HG02943 (cell line): Measurements from ENCODE around the gene PPP1R8.
"Not testable (repeated sequence)": the region's sequence is repeated elsewhere in the genome, so short reads cannot be mapped to it uniquely, and the experiment has no call there.

Source experiments
- ATAC-seq: cut with Tn5 transposase; IDR thresholded peaks from one replicate; pipeline ENCODE4 v1.9.1; 2021; ENCODE audit warnings: mild to moderate bottlenecking, low read depth, moderate library complexity; ENCODE audit not compliant: unreplicated experiment

Gene PPP1R8

DNA sequence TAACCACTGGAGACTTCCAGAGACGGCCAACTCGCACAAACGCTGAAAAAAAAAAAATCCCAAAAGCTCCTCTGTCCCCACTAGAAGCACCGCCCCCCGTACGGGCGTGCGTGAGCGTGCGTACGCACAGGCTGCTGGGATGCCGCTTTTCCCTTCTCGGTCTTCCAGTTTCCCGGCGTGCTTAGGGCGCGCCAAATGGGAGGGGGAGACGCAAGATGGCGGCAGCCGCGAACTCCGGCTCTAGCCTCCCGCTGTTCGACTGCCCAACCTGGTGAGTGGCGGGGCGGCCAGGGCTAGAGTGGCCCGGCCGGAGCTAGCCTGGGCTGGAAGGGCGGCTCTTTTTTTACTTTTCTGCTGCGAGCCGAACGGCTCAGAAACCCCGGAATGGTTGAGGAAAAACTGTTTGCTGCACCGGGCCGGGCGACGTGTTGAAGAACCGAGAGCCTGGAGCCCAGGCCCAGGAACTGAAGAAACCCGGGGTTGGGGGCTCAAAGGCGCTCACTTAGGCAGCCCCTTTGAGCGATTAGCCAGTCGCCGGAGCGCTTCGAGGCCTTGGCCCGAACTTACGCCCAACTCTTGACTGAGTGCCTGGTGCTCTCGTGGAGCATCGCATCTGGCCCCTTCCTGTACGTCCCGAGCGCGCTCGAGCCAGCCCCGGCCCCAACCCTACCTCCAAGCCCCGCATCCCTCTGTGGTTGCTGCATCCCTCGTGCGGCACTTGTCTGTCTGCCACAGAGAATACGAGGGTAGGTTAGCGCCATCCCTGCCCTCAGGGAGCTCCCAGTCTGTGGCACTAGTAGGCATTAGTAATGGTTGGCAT is at the start of gene PPP1R8:
Gene PPP1R8 (plus strand): TSS at position 162 of the 820 bp plus-strand sequence. CDS start 54 bp downstream, at position 216.
- peak; percentile 92 for ATAC-seq

GRCh38 chr1:27782950-27783349 is 47.6 kb upstream of the PPP1R8 start:
- no peak for ATAC-seq

DNA sequence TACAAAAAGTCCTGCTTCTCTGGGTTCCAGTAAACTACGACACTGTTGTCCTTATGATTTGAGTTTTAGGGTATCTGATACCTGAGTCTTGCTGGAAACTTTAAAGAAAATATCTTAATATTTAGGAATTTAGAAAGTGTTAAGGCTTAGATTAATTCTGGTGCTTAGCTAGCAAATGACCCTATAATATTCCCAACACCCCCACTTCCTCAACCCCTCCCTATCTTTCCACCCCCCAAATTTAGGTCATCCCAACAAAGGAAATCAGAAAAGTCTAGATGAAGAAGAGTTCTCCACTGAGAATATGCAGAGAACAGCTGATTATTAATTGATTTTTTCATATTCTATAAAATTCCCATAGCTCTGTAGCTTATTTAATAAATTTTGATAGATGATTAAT is 45.9 kb upstream of the PPP1R8 start:
- no peak for ATAC-seq

DNA sequence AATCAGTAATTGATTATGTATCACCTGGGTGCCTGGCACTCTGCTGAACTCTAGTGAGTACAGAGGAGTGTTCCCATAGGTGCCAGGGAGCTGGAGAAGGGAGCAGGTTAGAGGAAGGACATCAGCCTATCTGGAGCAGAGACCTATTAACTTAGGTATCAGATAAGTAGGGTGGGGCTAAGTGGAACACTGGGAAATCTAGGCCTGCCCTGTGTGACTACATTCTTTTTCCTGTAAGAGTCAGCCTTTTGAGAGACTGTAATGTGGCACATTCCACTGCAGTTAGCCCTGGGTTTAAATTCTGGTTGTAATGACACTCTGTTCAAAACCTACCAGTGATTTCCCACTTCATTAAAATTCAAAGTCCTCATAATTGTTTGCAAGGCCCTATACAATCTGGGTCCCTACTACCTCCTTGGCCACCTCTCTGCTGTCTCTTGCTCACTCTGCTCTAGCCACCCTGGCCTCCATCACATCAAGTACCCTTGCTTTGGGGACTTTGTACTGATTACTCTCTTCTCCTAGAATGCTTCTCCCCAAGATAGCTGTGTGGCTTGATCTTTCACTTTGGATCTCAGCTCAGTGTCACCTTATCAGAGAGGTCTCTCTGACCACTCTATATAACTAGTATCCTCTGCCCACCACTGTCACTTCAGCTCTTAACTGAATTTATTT is 44.7 kb upstream of the PPP1R8 start:
- ATAC-seq = no peak

DNA sequence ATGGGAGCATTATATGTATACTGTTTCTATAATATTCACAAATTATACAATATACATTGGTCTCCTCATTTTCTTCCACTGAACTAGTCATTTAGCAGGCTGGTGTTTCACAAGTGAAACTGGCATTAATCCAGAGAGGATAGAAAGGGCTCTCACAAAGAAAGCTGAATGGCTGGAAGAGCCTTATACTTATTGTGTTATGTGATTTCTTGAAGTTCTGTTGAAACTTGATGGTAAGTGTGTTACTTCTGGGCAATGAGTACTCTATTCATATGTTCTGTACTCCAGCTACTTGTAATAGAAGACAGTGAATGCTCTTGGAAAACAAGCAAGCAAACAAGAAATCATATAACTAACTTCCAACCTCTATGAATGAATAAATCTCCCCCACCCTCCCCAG is 42.7 kb upstream of the PPP1R8 start:
- ATAC-seq = no peak

GRCh38 chr1:27789540-27790041 is 41.0 kb upstream of the PPP1R8 start:
- no peak for ATAC-seq

DNA sequence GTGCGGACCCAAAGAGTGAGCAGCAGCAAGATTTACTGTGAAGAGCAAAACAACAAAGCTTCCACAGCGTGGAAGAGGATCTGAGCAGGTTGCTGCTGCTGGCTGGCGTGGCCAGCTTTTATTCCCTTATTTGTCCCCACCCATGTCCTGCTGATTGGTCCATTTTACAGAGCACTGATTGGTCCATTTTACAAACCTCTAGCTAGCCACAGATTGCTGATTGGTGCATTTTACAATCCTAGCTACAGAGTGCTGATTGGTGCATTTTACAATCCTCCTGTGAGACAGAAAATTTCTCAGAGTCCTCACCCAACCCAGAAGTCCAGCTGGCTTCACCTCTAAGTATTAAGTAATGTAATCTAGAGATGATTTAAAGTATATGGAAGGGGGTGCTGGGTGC is 40.3 kb upstream of the PPP1R8 start:
- not testable (repeated sequence) for ATAC-seq

GRCh38 chr1:27795601-27796000 is 35.0 kb upstream of the PPP1R8 start:
- no peak for ATAC-seq

- ATAC-seq = no peak
Observed at GRCh38 chr1:27804791-27805190, 25.8 kb upstream of the PPP1R8 start.

DNA sequence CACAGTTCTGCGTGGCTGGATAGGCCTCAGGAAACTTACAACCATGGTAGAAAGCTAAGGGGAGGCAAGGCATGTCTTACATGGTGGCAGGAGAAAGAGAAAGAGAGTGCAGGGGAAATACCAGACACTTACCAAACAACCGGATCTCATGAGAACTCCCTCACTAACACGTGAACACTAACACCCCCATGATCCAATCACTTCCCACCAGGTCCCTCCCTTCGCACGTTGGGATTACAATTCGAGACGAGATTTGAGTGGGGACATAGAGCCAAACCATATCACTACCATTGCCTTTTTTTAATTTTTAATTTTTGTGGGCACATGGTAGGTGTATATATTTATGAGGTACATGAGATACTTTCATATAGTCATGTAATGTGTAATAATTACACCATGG is 23.8 kb upstream of the PPP1R8 start:
- ATAC-seq = no peak

DNA sequence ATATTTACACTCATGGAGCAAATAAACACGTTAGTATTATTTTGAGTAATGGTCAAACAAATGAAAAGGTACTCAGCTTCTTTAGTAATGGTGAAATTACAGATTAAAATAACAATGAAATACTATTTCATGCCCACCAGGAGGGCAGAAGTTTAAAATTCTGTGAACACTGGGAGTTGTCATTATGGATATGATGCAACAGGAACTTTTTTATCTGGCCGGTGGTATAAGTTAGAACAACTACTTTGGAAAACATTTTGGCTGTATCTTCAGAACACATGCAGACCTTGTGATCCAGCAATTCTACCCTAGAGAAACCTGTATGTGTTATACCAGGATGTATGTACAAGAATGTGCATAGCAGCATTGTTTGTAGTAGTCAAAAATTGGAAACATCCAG is 23.2 kb upstream of the PPP1R8 start:
- no peak for ATAC-seq

DNA sequence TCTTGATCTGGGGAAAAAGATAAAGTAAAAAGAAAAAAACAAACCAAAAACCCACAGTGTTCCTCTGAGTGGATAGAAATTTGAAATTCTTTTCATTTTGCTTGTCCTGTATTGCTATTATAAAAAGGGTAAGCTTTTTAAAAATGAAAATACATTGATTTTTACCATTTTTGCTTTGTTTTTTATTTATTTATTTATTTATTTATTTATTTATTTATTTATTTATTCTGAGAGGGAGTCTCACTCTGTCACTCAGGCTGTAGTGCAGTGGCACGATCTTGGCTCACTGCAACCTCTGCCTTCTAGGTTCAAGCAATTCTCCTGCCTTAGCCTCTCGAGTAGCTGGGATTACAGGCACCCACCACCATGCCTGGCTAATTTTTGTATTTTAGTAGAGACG is 22.5 kb upstream of the PPP1R8 start:
- ATAC-seq = not testable (repeated sequence)

- no peak for ATAC-seq
Observed at GRCh38 chr1:27809883-27810282, 20.7 kb upstream of the PPP1R8 start.

DNA sequence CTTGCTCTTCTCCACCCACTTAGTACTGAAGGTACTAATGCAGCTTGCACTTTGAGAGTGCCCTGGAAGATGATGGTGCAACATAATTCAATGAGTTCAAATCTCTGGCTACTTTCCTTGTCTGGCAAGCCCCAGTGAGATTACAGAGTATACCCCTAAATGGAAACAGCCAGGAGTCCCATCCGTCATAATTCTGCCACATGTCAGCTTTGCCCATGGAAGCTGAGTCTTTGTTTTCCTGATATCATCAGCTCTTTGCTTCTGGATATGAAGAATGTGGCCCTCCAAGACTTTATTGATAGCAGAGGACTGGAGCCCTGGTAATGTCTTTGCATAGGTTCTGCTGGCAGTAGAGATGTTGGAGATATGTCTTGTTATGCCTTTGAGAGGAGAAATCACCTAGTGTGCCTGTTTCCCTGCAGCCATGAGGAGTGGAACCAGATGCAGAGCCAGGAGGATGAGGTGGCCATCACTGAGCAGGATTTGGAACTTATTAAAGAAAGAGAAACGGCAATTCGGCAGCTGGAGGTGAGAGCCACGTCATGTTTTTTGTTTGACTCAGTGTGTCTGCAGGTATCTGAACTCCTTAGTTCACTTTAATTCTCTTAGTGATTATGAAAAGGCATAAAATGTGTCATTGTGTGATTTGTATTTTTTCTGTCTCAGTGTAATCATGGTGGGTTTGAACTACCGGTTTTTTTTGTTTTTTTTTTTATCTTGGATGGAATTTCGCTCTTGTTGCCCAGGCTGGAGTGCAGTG is 18.7 kb upstream of the PPP1R8 start:
- no peak for ATAC-seq

- no peak for ATAC-seq
Observed at GRCh38 chr1:27816921-27817630, 13.5 kb upstream of the PPP1R8 start.

DNA sequence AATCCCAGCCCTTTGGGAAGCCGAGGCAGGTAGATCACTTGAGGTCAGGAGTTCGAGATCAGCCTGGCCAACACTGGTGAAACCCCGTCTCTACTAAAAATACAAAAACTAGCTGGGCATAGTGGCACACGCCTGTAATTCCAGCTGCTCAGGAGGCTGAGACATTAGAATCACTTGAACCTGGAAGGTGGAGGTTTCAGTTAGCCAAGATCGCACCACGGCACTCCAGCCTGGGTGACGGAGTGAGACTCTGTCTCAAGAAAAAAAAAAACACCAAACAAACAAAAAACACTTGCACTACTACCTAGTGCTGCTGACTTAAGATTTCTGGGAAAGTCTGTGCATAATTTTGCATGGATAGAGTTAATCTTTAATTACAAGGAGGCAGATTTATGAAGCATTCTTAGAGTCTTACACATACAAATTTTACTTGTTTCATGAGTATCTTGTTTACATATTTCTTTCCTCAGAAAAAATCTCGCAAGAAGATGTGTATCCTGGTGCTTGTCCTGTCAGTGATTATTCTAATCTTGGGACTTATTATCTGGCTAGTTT is 8.7 kb upstream of the PPP1R8 start:
- no peak for ATAC-seq

GRCh38 chr1:27823784-27824183 is 6.8 kb upstream of the PPP1R8 start:
- ATAC-seq = no peak

GRCh38 chr1:27824411-27824810 is 6.2 kb upstream of the PPP1R8 start:
- ATAC-seq = no peak

GRCh38 chr1:27829339-27829960 is 1.1 kb upstream of the PPP1R8 start:
- not testable (repeated sequence) for ATAC-seq
